ENCODE data around the gene FBXO47. TPM values are rescaled to one million over a fixed set of nuclear protein-coding genes. Genes with fewer than 3 reads are reported as not detected.
"Not testable (repeated sequence)": the region's sequence is repeated elsewhere in the genome, so short reads cannot be mapped to it uniquely, and the experiment has no call there.

Gene FBXO47
- total and polyA plus RNA-seq, 9 of the 15 experiments (the other 6 are each of a cell fraction or from before 2014, with no cell fraction given), result not detected

- TF ChIP-seq POLR2G (IDR thresholded peaks at IDR 0.05; ENCODE audit: low read depth, low read length) (peak; percentile 17; the same call in 1 of the 2 replicates), IRF2 (CRISPR knock-in tag; IDR thresholded peaks at IDR 0.05) (no peak)
- Histone ChIP-seq H3K79me2 (ENCODE audit: control insufficient read depth, insufficient read depth, low read length) (no peaks in the 10 kb centered on the region), H2AFZ (ENCODE audit: low read depth, low read length) (no peak overlapping the region), H3K9ac (ENCODE audit: insufficient read depth in 1 of 2, low read depth in 2 of 2, low read length in 2 of 2) (no peak overlapping the region; a peak in 1 of 4 replicates), H3K4me2 (ENCODE audit: insufficient read depth, low read length) (no peak overlapping the region), H3K4me1 (replicated peaks in 1 of 2; ENCODE audit: control insufficient read depth in 2 of 2, insufficient read depth in 2 of 2, low read length in 2 of 2) (peaks cover 0 to 20% of the 10 kb centered on the region in 2 experiments; a peak in 1 of 5 replicates), H3K36me3 (ENCODE audit: control insufficient read depth, insufficient read depth, low read length) (peaks cover 79% of the 10 kb centered on the region; the same call in 2 of the 3 replicates), H4K20me1 (replicated peaks; ENCODE audit: control insufficient read depth, insufficient read depth, low read length) (peaks cover 11% of the 10 kb centered on the region; the same call in 1 of the 2 replicates), H3K9me3 (replicated peaks; ENCODE audit: control insufficient read depth, insufficient read depth, low read depth, low read length) (no peaks in the 10 kb centered on the region), H3K4me3 (no peak overlapping the region), H3K27ac (ENCODE audit: extremely low read depth, low read depth, low read length) (no peak overlapping the region), H3K9me1 (ENCODE audit: control insufficient read depth, insufficient read depth, low read length) (no peaks in the 10 kb centered on the region), H3K27me3 (ENCODE audit: control insufficient read depth in 2 of 2, insufficient read depth in 2 of 2, low read length in 2 of 2) (no peaks in the 10 kb centered on the region)
- ChIA-PET POLR2A (no interaction called here), CTCF (ENCODE audit: low intra/inter-chr PET ratio) (no interaction called here)
- ATAC-seq (no peak), FAIRE-seq (no peak), DNase-seq (ENCODE audit: extremely low read depth in 1 of 4, low spot score in 3 of 4) (peak in 1 of 4 experiments; percentile 5)
- 93% methylated on average over 13 of the region's 13 CpGs for WGBS (ENCODE audit: insufficient coverage, low coverage, missing lambda C conversion rate)
- intact Hi-C loops (cut with micrococcal nuclease) (no loop called here), in situ Hi-C loops (cut with MboI) (no loop called here)
- no TSS peak for BruUV-seq (replicated peaks)
These were observed 54.9 kb downstream of the FBXO47 start for GRCh38 chr17:38912221-38912813.

DNA sequence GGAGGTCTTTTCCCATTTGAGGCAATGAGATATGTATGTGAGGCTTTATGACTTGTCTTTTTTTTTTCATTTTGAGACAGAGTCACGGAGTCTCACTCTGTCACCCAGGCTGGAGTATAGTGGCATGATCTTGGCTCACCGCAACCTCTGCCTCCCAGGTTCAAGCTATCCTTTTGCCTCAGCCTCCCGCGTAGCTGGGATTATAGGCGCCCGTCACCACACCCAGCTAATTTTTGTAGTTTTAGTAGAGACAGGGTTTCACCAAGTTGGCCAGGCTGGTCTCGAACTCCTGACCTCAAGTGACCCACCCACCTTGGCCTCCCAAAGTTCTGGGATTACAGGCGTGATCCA lies 55.5 kb downstream of the FBXO47 start:
- H3K27me3 ChIP-seq (ENCODE audit: control insufficient read depth in 2 of 2, insufficient read depth in 2 of 2, low read length in 2 of 2); H3K9me1 ChIP-seq (ENCODE audit: control insufficient read depth, insufficient read depth, low read length); POLR2A ChIA-PET; intact Hi-C loops (cut with micrococcal nuclease); H3K27ac ChIP-seq (ENCODE audit: extremely low read depth, low read depth, low read length); ATAC-seq; FAIRE-seq; BruUV-seq (replicated peaks); H3K9me3 ChIP-seq (replicated peaks; ENCODE audit: control insufficient read depth, insufficient read depth, low read depth, low read length); DNase-seq (ENCODE audit: extremely low read depth in 1 of 4, low spot score in 3 of 4); H3K4me3 ChIP-seq; H3K9ac ChIP-seq (ENCODE audit: insufficient read depth in 1 of 2, low read depth in 2 of 2, low read length in 2 of 2); CTCF ChIA-PET (ENCODE audit: low intra/inter-chr PET ratio); H4K20me1 ChIP-seq (replicated peaks; ENCODE audit: control insufficient read depth, insufficient read depth, low read length); H2AFZ ChIP-seq (ENCODE audit: low read depth, low read length); in situ Hi-C loops (cut with MboI); H3K4me2 ChIP-seq (ENCODE audit: insufficient read depth, low read length); H3K79me2 ChIP-seq (ENCODE audit: control insufficient read depth, insufficient read depth, low read length): not testable (repeated sequence)
- peaks cover 79% of the 10 kb centered on the region; the same call in 2 of the 3 replicates for H3K36me3 ChIP-seq (ENCODE audit: control insufficient read depth, insufficient read depth, low read length)
- peaks cover 0 to 20% of the 10 kb centered on the region in 2 experiments; a peak in 1 of 5 replicates for H3K4me1 ChIP-seq (replicated peaks in 1 of 2; ENCODE audit: control insufficient read depth in 2 of 2, insufficient read depth in 2 of 2, low read length in 2 of 2)
- WGBS (ENCODE audit: insufficient coverage, low coverage, missing lambda C conversion rate), result 92% methylated on average over 8 of the region's 8 CpGs

Measured in K562 (cell line).